GM10847 (cell line): ENCODE data around the gene CCNF.

Source experiments
- POLR2A ChIP-seq: IDR thresholded peaks from 2 replicates; pipeline ENCODE4 v1.6.1; 2011; ENCODE audit not compliant: insufficient read length; ENCODE audit errors: extremely low read depth

CCNF gene

GRCh38 chr16:2484898-2485508, 55.8 kb downstream of the CCNF start:
- no peak for TF ChIP-seq POLR2A

- TF ChIP-seq POLR2A = no peak
Observed at GRCh38 chr16:2485811-2486507, 56.7 kb downstream of the CCNF start.

- no peak for TF ChIP-seq POLR2A
Observed at GRCh38 chr16:2486645-2487516, 57.6 kb downstream of the CCNF start.

- no peak for TF ChIP-seq POLR2A
Observed at GRCh38 chr16:2487517-2487842, 58.2 kb downstream of the CCNF start.

GRCh38 chr16:2487903-2488531, 58.8 kb downstream of the CCNF start:
- no peak for TF ChIP-seq POLR2A

- TF ChIP-seq POLR2A = no peak
Observed at GRCh38 chr16:2489581-2489980, 60.3 kb downstream of the CCNF start.

GRCh38 chr16:2490190-2491105, 61.2 kb downstream of the CCNF start:
- TF ChIP-seq POLR2A = no peak

GRCh38 chr16:2492292-2492691, 63.0 kb downstream of the CCNF start:
- TF ChIP-seq POLR2A = no peak

GRCh38 chr16:2493605-2494004, 64.4 kb downstream of the CCNF start:
- no peak for TF ChIP-seq POLR2A

- TF ChIP-seq POLR2A = no peak
Observed at GRCh38 chr16:2494616-2495015, 65.4 kb downstream of the CCNF start.

GRCh38 chr16:2495041-2495440, 65.8 kb downstream of the CCNF start:
- no peak for TF ChIP-seq POLR2A

GRCh38 chr16:2496223-2497115, 67.2 kb downstream of the CCNF start:
- no peak for TF ChIP-seq POLR2A

- TF ChIP-seq POLR2A = no peak
Observed at GRCh38 chr16:2497116-2497630, 67.9 kb downstream of the CCNF start.

GRCh38 chr16:2497695-2498484, 68.6 kb downstream of the CCNF start:
- no peak for TF ChIP-seq POLR2A
